Tibial artery (tissue), 4 donors: ENCODE data around the gene ENPP4.
"Not testable (repeated sequence)": the region's sequence is repeated elsewhere in the genome, so short reads cannot be mapped to it uniquely, and the experiment has no call there.

ENCODE experiments used
- DNase-seq, 2 donors: peaks; one replicate each; pipeline ENCODE4 v3.0.0-alpha.2; 2019
- H3K27ac ChIP-seq, 2 donors: fragments of 200-600 bp; sonication (generic) in 1 of 2; 1 replicate in 1 of 2; 2 replicates in 1 of 2; pipeline ENCODE4 v1.5.1; 2018 to 2019; ENCODE audit warnings: mild to moderate bottlenecking in 1 of 2
- H3K27me3 ChIP-seq, 2 donors: fragments of 200-600 bp; sonication (generic) in 1 of 2; one replicate each; pipeline versions ENCODE4 v1.5.1 to v1.6.0; 2016 to 2019
- H3K36me3 ChIP-seq, 3 donors: fragments of 200-600 bp; sonication (generic) in 2 of 3; one replicate each; pipeline ENCODE4 v1.5.1; 2016 to 2019; ENCODE audit warnings: mild to moderate bottlenecking in 2 of 3
- H3K4me1 ChIP-seq, 4 donors: fragments of 200-600 bp; sonication (generic) in 2 of 4; 1 replicate in 3 of 4; 2 replicates in 1 of 4; pipeline ENCODE4 v1.5.1; 2016 to 2019
- H3K4me3 ChIP-seq, 2 donors: fragments of 200-600 bp; sonication (generic) in 1 of 2; 1 replicate in 1 of 2; 2 replicates in 1 of 2; pipeline ENCODE4 v1.5.1; 2018 to 2019; ENCODE audit warnings: mild to moderate bottlenecking in 2 of 2
- H3K9me3 ChIP-seq, 3 donors: fragments of 200-600 bp; sonication (generic) in 1 of 3; one replicate each; pipeline ENCODE4 v1.5.1; 2016 to 2019
- intact Hi-C: fragments of 100-400 bp; cut with DNase I; formaldehyde crosslinking; loops from one replicate; pipeline ENCODE4 v1.15.0; 2023; ENCODE audit warnings: low total_unique reads
- TF ChIP-seq, protein P1 (sequence below), 2 experiments: fragments of 200-600 bp in 1 of 2; fragments of 450-650 bp in 1 of 2; IDR thresholded peaks; one replicate each; pipeline ENCODE4 v1.5.1; 2017 to 2019; ENCODE audit warnings: antibody characterized with exemption in 2 of 2, mild to moderate bottlenecking in 1 of 2, moderate library complexity in 1 of 2

Gene ENPP4

DNA sequence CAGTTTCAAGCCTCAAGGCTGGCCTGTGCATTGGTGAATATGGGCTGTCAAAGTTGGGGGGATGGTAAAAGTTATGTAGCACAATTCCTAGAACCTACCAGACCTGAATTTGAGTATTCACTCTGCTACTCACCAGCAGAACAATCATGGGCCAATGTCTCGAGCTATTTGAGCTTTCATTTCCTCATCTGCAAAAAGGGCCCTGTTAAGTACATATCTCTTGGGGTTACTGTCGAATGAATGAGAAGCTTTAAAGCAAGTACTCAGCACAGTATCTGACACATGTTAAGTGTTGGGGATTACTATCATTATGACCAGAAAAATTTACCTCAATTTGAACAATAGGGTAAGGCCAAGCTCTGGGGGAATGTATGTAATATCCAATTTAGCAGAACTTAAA, 13.5 kb upstream of the ENPP4 start:
- TF ChIP-seq, protein P1, sequence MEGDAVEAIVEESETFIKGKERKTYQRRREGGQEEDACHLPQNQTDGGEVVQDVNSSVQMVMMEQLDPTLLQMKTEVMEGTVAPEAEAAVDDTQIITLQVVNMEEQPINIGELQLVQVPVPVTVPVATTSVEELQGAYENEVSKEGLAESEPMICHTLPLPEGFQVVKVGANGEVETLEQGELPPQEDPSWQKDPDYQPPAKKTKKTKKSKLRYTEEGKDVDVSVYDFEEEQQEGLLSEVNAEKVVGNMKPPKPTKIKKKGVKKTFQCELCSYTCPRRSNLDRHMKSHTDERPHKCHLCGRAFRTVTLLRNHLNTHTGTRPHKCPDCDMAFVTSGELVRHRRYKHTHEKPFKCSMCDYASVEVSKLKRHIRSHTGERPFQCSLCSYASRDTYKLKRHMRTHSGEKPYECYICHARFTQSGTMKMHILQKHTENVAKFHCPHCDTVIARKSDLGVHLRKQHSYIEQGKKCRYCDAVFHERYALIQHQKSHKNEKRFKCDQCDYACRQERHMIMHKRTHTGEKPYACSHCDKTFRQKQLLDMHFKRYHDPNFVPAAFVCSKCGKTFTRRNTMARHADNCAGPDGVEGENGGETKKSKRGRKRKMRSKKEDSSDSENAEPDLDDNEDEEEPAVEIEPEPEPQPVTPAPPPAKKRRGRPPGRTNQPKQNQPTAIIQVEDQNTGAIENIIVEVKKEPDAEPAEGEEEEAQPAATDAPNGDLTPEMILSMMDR (IDR thresholded peaks at IDR 0.05) = no peak
- Histone ChIP-seq H3K27ac (no peak overlapping the region), H3K27me3 (no peaks in the 10 kb centered on the region), H3K4me1 (no peaks in the 10 kb centered on the region), H3K9me3 (no peaks in the 10 kb centered on the region), H3K36me3 (no peaks in the 10 kb centered on the region), H3K4me3 (no peak overlapping the region)
- DNase-seq = no peak
- intact Hi-C loops = no loop called here

DNA sequence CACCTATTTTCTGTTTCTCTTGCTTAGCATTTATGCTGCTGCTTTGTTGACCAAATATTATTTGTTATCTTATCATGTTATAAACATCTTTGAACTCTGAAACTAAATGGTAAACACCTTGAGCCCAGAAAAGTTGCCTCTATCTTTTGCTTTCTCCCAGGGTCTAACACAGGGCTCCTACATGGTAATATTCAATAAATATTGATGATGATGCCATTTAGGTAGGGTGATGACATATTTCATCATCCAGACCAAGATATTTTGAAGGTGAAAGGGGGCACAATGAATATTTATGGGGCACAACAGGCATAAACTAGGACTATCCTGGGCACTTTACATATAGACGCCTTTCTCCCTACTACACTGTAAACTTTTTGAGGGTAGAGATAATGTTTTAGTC, 11.6 kb upstream of the ENPP4 start:
- Histone ChIP-seq H3K9me3 (no peaks in the 10 kb centered on the region), H3K27me3 (no peaks in the 10 kb centered on the region), H3K36me3 (no peaks in the 10 kb centered on the region), H3K4me1 (no peaks in the 10 kb centered on the region), H3K27ac (no peak overlapping the region), H3K4me3 (no peak overlapping the region)
- TF ChIP-seq, protein P1 (IDR thresholded peaks at IDR 0.05) = no peak
- DNase-seq = no peak
- intact Hi-C loops = no loop called here

DNA sequence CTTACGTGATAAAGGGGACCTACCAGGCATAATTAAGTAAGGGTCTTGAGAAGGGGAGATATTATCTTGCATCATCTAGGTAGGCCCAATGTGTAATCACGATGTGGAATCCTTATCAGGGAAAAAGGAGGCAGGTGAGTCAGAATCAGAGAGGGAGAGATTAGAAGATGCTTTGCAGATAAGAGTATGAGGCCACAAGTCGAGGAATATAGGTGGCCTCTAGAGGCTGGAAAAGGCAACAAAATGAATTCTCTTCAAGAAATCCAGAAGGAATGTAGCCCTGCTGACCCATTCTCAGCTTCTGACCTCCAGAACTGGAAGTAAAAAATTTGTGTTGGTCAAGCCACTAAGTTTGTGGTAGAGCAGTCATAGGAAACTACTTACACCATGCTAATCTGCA, 11.0 kb upstream of the ENPP4 start:
- Histone ChIP-seq H3K9me3 (no peaks in the 10 kb centered on the region), H3K4me3 (no peak overlapping the region), H3K27ac (no peak overlapping the region), H3K36me3 (no peaks in the 10 kb centered on the region), H3K27me3 (no peaks in the 10 kb centered on the region), H3K4me1 (no peaks in the 10 kb centered on the region)
- TF ChIP-seq, protein P1 (IDR thresholded peaks at IDR 0.05) = no peak
- DNase-seq = no peak
- intact Hi-C loops = no loop called here

DNA sequence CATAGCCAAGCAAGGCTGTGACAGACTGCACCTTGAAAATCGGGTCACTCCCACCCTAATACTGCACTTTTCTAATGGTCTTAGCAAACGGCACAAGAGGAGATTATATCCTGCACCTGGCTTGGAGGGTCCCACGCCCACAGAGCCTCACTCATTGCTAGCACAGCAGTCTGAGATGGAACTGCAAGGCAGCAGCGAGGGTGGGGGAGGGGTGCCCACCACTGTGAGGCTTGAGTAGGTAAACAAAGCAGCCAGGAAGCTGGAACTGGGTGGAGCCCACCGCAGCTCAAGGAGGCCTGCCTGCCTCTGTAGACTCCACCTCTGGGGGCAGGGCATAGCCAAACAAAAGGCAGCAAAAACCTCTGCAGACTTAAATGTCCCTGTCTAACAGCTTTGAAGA, 10.1 kb upstream of the ENPP4 start:
- H3K27me3 ChIP-seq, H3K27ac ChIP-seq, intact Hi-C loops, DNase-seq, H3K4me3 ChIP-seq, H3K9me3 ChIP-seq, H3K4me1 ChIP-seq, H3K36me3 ChIP-seq: not testable (repeated sequence)

DNA sequence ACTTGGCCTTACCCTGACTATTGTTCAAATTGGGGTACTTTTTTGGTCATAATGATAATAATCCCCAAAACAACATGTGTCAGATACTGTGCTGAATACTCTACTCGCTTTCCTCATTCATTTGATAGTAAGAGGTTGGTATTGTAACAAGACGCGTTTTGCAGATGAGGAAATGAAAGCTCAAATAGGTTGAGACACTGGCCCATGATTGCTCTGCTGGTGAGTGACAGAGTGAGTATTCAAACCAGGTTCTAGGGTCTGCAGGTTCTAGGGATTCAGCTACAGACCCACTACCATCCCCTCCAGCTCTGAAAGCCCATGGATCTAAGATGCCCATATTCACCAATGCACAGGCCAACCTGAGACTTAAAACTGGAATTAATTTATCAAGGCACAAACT, 1.3 kb upstream of the ENPP4 start:
- Histone ChIP-seq H3K9me3 (no peaks in the 10 kb centered on the region), H3K27ac (no peak overlapping the region), H3K4me3 (no peak overlapping the region), H3K36me3 (no peaks in the 10 kb centered on the region), H3K27me3 (no peaks in the 10 kb centered on the region), H3K4me1 (peaks cover 0 to 12% (median 4%) of the 10 kb centered on the region in 4 donors)
- DNase-seq = no peak
- TF ChIP-seq, protein P1 (IDR thresholded peaks at IDR 0.05) = no peak
- intact Hi-C loops = no loop called here

DNA sequence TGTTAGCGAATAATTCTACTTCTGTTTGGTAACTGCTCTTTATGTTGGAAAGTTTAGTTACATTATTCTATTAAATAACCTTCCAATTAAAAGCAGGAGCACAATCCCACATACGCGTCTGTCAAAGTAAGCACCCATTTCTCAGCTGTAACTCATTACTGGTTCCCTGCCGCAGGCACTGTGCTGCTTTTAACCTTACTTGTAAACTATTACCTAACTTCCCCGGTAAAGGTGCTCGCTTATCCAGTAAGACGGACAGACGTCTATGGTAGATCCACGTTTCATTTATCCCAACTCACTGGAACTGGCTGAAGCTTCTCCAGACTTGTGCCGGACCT, 529 bp upstream of the ENPP4 start:
- no peaks in the 10 kb centered on the region for H3K27me3 ChIP-seq
- TF ChIP-seq, protein P1 (IDR thresholded peaks at IDR 0.05) = no peak
- H3K9me3 ChIP-seq = no peaks in the 10 kb centered on the region
- no peak for DNase-seq
- H3K27ac ChIP-seq = peak overlapping the region; percentile 91 to 97
- intact Hi-C loops = no loop called here
- H3K4me3 ChIP-seq = peak overlapping the region; percentile 90 to 98
- H3K36me3 ChIP-seq = no peaks in the 10 kb centered on the region
- peaks cover 0 to 12% (median 4%) of the 10 kb centered on the region in 4 donors for H3K4me1 ChIP-seq
